GM21737 (cell line): ENCODE data around the gene CRPPA.
A peak's percentile ranks its signal among the peaks of the same experiment; 100 is the strongest.
"Not testable (repeated sequence)": the region's sequence is repeated elsewhere in the genome, so short reads cannot be mapped to it uniquely, and the experiment has no call there.

Experiments used
- ATAC-seq: cut with Tn5 transposase; IDR thresholded peaks from one replicate; pipeline ENCODE4 v1.9.1; 2021; ENCODE audit warnings: mild to moderate bottlenecking, moderate library complexity; ENCODE audit not compliant: unreplicated experiment

The CRPPA gene

DNA sequence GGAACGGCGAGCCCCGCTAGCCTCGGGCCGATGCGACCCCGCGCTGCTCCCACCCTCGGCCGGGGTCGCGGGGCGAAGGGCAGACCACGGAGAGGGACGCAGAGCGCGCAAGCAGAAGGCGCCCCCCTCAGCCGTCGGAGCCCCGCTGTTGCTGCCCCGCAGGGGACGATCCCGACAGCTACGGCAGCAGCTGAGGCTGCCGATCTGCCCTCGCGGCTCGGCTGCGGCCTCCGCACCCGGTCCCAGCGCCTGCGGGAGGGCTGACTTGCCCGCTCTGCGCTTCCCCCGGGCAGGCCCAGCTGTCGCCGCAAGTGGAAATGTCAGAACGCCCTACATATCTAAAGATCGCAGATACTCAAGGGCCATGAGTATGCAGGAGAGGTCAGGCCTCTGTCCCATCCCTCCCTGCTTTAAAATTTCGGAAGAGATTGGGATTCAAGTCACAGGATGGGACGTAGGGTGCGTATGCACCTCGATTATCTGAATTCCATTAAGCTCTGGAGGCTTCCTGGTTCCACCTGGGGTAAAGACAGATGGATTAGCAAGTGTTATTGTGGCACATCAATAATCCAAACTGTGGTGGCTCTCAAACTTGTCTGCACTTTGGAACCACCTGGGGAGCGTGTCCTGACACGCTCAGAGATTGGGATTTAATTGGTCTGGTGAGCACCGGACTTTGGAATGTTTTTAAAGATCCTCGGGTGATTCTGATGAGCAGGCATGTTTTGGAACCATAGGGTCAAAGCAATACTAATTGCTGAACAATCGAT is at the start of gene CRPPA:
TSS of gene CRPPA (minus strand) at position 206 of the 770 bp plus-strand sequence. CDS start 216 bp downstream, outside the sequence.
- peak; percentile 34 for ATAC-seq

DNA sequence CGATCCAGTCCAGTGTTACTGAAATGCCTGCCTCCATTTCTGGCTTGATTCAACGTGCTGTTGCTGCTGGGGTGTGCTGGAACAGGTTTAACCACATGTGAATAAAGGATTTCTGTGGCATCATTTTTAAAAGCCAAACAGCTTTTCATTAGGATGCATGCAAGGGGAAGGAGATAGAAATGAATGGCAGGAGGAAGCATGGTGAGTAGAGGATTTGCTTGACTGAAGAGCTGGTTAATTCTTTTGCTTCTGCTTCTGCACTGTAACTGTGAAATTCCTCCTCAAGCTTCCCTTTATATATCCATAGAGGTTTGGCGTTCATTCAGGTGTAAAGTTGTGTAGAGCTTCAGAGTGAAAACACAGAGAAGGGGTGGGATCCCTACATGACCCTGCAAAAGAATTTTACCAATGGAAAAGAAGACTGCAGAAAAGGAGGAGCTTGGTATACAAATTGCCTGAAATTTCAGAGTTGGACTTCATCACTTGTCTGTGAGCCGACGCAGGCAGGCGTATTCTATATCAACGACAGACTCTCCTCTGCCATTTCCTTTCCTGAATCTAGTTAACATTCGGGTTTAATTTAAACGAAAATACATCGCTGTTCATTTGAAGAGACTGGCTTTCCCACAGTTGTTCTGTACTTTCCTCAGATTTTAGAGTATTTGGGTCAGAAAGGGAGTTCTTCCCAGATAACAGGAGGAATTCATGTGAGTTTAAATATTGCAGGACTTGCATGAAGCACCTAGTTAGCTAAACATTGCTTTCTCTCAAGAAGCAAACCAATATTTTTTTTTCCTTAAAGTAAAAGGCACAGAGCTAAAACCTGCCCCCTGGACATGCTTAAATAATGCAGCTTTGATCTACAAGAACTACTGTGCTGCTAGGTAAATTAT is 44.4 kb upstream of the CRPPA start, which contains the start of gene SOSTDC1:
TSS of gene SOSTDC1 (minus strand) at position 270 of the 893 bp plus-strand sequence. CDS start at position 200, 70 bp downstream.
- no peak for ATAC-seq

DNA sequence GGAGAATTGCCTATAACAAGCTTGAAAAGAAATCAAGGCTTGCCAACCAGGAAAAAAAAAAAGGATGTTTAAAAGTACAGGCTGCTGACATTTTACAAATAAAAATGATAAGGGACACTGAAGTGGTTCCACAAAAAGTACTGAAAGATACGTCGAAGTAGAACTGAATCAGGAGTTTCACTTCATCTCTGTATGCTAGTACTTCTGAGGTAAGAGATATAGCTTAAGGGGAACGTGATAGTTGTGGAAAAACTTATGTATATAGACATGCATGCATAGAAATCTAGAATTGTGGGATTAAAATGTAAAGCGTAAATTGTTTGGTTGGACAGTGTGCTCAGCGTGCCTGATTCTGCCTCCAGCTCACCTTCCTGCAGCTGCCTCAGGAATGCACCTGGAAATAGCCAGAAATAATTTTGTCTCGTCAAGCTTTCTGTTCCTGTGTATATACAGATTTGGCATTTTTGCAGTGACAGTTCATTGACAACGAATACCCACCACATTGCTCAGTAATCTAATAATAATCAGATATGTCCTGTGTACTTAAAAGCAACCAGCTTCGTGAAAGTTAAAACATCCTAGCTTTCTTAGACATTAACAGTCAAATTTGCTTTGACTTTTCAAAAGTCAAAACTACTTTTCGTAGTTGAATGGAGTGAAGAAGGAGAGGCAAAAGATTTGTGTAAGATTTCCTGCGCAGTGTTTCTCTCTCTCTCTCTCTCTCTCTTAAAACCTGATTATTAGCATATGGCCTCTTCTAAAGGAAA is 42.8 kb upstream of the CRPPA start:
- ATAC-seq, result no peak

- no peak for ATAC-seq
Observed at GRCh38 chr7:16463520-16463919, 42.2 kb upstream of the CRPPA start.

- no peak for ATAC-seq
Observed at GRCh38 chr7:16462431-16462889, 41.1 kb upstream of the CRPPA start.

GRCh38 chr7:16460789-16461493 is 39.6 kb upstream of the CRPPA start:
- no peak for ATAC-seq

GRCh38 chr7:16456303-16456702 is 35.0 kb upstream of the CRPPA start:
- not testable (repeated sequence) for ATAC-seq

DNA sequence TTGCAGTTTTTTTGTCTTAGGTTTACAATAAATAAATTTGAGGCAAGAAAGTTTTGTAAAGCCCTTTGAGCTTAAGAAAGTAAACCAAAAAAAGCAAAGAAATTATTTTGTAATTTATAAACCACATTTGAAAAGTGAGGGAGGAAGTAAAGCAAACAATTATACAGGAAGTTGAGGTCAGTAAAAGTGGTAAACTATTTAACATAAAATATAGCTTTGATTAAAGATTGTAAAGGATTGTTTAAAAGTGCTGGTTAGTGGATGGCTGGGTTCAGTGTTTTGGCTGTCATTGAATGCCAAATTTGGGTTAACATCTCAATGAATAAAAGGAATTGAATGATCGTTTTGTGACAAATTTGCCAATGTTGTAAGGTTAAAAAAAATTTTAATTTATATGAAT is 34.3 kb upstream of the CRPPA start:
- ATAC-seq, result no peak

- ATAC-seq, result no peak
Observed at GRCh38 chr7:16450366-16450765, 29.0 kb upstream of the CRPPA start.

GRCh38 chr7:16447876-16448275 is 26.5 kb upstream of the CRPPA start:
- no peak for ATAC-seq

- no peak for ATAC-seq
Observed at GRCh38 chr7:16446508-16446907, 25.2 kb upstream of the CRPPA start.

DNA sequence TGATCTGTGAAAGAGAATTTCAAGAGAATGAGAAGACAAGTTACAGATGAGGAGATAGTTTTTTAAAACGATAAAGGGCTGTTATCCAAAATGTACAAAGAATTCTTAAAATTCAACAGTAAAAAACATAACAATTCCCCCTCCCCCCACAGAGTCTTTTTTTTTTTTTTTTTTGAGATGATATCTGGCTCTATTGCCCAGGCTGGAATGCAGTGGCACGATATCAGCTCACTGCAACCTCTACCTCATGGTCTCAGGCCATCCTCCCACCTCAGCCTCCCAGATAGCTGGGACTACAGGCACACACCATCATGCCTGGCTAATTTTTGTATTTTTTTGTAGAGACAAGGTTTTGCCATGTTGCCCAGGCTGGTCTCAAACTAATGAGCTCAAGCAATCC is 22.5 kb upstream of the CRPPA start:
- ATAC-seq, result not testable (repeated sequence)

- ATAC-seq, result no peak
Observed at GRCh38 chr7:16438988-16439387, 17.6 kb upstream of the CRPPA start.

GRCh38 chr7:16436306-16436705 is 15.0 kb upstream of the CRPPA start:
- no peak for ATAC-seq

GRCh38 chr7:16433568-16434122 is 12.3 kb upstream of the CRPPA start:
- no peak for ATAC-seq

GRCh38 chr7:16432425-16432731 is 11.0 kb upstream of the CRPPA start:
- no peak for ATAC-seq

- ATAC-seq, result no peak
Observed at GRCh38 chr7:16431646-16432424, 10.5 kb upstream of the CRPPA start.

- ATAC-seq, result no peak
Observed at GRCh38 chr7:16430133-16430532, 8.8 kb upstream of the CRPPA start.

- ATAC-seq, result no peak
Observed at GRCh38 chr7:16428672-16429071, 7.3 kb upstream of the CRPPA start.
